Panc1 (cell line): ENCODE data around the gene TTC16. TPM values are rescaled to one million over a fixed set of nuclear protein-coding genes. Genes with fewer than 3 reads are reported as not detected.

ENCODE experiments used
- ATAC-seq: fragments of 200-7000 bp; cut with Tn5 transposase; 2 replicates; pipeline ENCODE4 v1.9.1; 2020; ENCODE audit warnings: mild to moderate bottlenecking, moderate library complexity
- BruUV-seq: library from RNA; stranded (reverse); fragments of 400-500 nt; replicated peaks from 2 replicates; lab custom pipeline; 2021; lab: Mats Ljungman, UMichigan
- CTCF ChIA-PET: fragments of 300-600 bp; sonication (Branson Sonifier 250); formaldehyde crosslinking; loops from one replicate; lab custom pipeline; 2022; ENCODE audit warnings: antibody characterized with exemption; lab: Charles Lee
- POLR2A ChIA-PET: fragments of 300-600 bp; sonication (Branson Sonifier 250); formaldehyde crosslinking; loops from one replicate; lab custom pipeline; 2022; ENCODE audit warnings: antibody characterized with exemption; lab: Charles Lee
- DNase-seq: peaks from one replicate; pipeline ENCODE4 v3.0.0-alpha.2; 2010; ENCODE audit warnings: low read depth, low spot score
- H3K27ac ChIP-seq: 2 replicates; pipeline ENCODE4 v1.5.1; 2011; ENCODE audit warnings: mild to moderate bottlenecking, low read length, inconsistent platforms
- H3K27me3 ChIP-seq: fragments of 200-500 bp; sonication (Bioruptor generic); 2 replicates; pipeline ENCODE4 v1.6.0; 2014; ENCODE audit warnings: low read length, inconsistent platforms; ENCODE audit not compliant: control insufficient read depth, insufficient read depth
- H3K36me3 ChIP-seq: fragments of 200-500 bp; sonication (Bioruptor generic); 2 replicates; pipeline ENCODE4 v1.5.1; 2014; ENCODE audit warnings: inconsistent platforms, mild to moderate bottlenecking, low read length, moderate library complexity; ENCODE audit not compliant: control insufficient read depth, insufficient read depth
- H3K4me1 ChIP-seq: 2 replicates; pipeline ENCODE4 v1.5.1; 2011; ENCODE audit warnings: inconsistent platforms, mild to moderate bottlenecking, low read length, moderate library complexity; ENCODE audit not compliant: control insufficient read depth, insufficient read depth
- H3K4me3 ChIP-seq, 2 experiments: 2 replicates each; pipeline ENCODE4 v1.5.1; 2011 to 2012; ENCODE audit warnings: low read depth in 2 of 2, low read length in 2 of 2, mild to moderate bottlenecking in 2 of 2, inconsistent platforms in 1 of 2, moderate library complexity in 1 of 2
- H3K9me3 ChIP-seq: fragments of 200-500 bp; sonication (Bioruptor generic); 2 replicates; pipeline ENCODE4 v1.5.1; 2014; ENCODE audit warnings: low read depth, mild to moderate bottlenecking, inconsistent platforms, low read length, moderate library complexity; ENCODE audit not compliant: control insufficient read depth, insufficient read depth
- CTCF ChIP-seq: fragments of 450-650 bp; IDR thresholded peaks from 2 replicates; pipeline ENCODE4 v1.5.1; 2017; ENCODE audit warnings: mild to moderate bottlenecking
- POLR2AphosphoS5 ChIP-seq: IDR thresholded peaks from 2 replicates; pipeline ENCODE4 v1.6.1; 2012; ENCODE audit warnings: mild to moderate bottlenecking, low read depth, low read length, moderate library complexity
- SIN3A ChIP-seq: IDR thresholded peaks from 2 replicates; pipeline ENCODE4 v1.6.1; 2012; ENCODE audit warnings: low read depth, mild to moderate bottlenecking, low read length, moderate library complexity, borderline replicate concordance; ENCODE audit not compliant: insufficient read depth
- TCF7L2 ChIP-seq: IDR thresholded peaks from 2 replicates; pipeline ENCODE4 v1.6.1; 2011; ENCODE audit warnings: mild to moderate bottlenecking, low read depth, low read length, inconsistent platforms
- in situ Hi-C: cut with HindIII; loops from 2 replicates; pipeline ENCODE4 v1.10.0; 2016; ENCODE audit warnings: low sequenced_read_pairs, low pct_unique_long_range_greater_than_20kb
- intact Hi-C: fragments of 100-400 bp; cut with micrococcal nuclease; formaldehyde crosslinking; loops from one replicate; pipeline ENCODE4 v1.10.0; 2022; ENCODE audit not compliant: unreplicated experiment
- total RNA-seq: library from RNA; stranded (reverse); gene quantifications from one replicate; pipeline ENCODE4 v1.2.1, GENCODE V29; 2021; ENCODE audit not compliant: unreplicated experiment
- TF ChIP-seq, protein P1 (sequence below), 2 experiments: IDR thresholded peaks; 2 replicates each; pipeline ENCODE4 v1.6.1; 2011 to 2012; ENCODE audit warnings: low read depth in 2 of 2, control low read depth in 1 of 2, low read length in 1 of 2, mild to moderate bottlenecking in 1 of 2, moderate library complexity in 1 of 2; ENCODE audit not compliant: insufficient read depth in 1 of 2

The TTC16 gene
- total RNA-seq, 1 experiment from 2014 or later = 0.05 TPM

- ChIA-PET POLR2A (interaction anchor here (0.5 to 1.0 kb wide), 2 partner anchors 12 to 20 kb away, joined by 3 to 6 read pairs; no protein-coding TSS in a partner anchor), CTCF (no interaction called here)
- Histone ChIP-seq H3K27me3 (no peaks in the 10 kb centered on the region), H3K9me3 (no peaks in the 10 kb centered on the region), H3K36me3 (peaks cover 3% of the 10 kb centered on the region; the same call in 1 of the 2 replicates), H3K4me1 (peaks cover 11% of the 10 kb centered on the region), H3K27ac (no peak overlapping the region), H3K4me3 (no peak overlapping the region)
- BruUV-seq = no TSS peak
- ATAC-seq = no peak
- TF ChIP-seq, protein P1, sequence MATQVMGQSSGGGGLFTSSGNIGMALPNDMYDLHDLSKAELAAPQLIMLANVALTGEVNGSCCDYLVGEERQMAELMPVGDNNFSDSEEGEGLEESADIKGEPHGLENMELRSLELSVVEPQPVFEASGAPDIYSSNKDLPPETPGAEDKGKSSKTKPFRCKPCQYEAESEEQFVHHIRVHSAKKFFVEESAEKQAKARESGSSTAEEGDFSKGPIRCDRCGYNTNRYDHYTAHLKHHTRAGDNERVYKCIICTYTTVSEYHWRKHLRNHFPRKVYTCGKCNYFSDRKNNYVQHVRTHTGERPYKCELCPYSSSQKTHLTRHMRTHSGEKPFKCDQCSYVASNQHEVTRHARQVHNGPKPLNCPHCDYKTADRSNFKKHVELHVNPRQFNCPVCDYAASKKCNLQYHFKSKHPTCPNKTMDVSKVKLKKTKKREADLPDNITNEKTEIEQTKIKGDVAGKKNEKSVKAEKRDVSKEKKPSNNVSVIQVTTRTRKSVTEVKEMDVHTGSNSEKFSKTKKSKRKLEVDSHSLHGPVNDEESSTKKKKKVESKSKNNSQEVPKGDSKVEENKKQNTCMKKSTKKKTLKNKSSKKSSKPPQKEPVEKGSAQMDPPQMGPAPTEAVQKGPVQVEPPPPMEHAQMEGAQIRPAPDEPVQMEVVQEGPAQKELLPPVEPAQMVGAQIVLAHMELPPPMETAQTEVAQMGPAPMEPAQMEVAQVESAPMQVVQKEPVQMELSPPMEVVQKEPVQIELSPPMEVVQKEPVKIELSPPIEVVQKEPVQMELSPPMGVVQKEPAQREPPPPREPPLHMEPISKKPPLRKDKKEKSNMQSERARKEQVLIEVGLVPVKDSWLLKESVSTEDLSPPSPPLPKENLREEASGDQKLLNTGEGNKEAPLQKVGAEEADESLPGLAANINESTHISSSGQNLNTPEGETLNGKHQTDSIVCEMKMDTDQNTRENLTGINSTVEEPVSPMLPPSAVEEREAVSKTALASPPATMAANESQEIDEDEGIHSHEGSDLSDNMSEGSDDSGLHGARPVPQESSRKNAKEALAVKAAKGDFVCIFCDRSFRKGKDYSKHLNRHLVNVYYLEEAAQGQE (IDR thresholded peaks at IDR 0.05; ENCODE audit: insufficient read depth in 1 of 2, low read depth in 2 of 2, low read length in 1 of 2) = no peak
- no peak for DNase-seq
- intact Hi-C loops = no loop called here
- in situ Hi-C loops = no loop called here
Measured at GRCh38 chr9:127712371-127712770, 3.5 kb upstream of the TTC16 start.

GRCh38 chr9:127712867-127713266, 3.0 kb upstream of the TTC16 start:
- BruUV-seq = no TSS peak
- no peak for TF ChIP-seq SIN3A
- TF ChIP-seq, protein P1 (IDR thresholded peaks at IDR 0.05; ENCODE audit: insufficient read depth in 1 of 2, low read depth in 2 of 2, low read length in 1 of 2) = no peak
- no peak for TF ChIP-seq CTCF
- TF ChIP-seq POLR2AphosphoS5 = no peak
- TF ChIP-seq TCF7L2 = no peak
- intact Hi-C loops = no loop called here

More at GRCh38 chr9:127712867-127713266, 3.0 kb upstream of the TTC16 start:
- H3K4me3 ChIP-seq = no peak overlapping the region
- ATAC-seq (no peak), DNase-seq (no peak)
- H3K27ac ChIP-seq = no peak overlapping the region
- H3K4me1 ChIP-seq = peaks cover 11% of the 10 kb centered on the region
- H3K36me3 ChIP-seq = peaks cover 3% of the 10 kb centered on the region; the same call in 1 of the 2 replicates
- no peaks in the 10 kb centered on the region for H3K27me3 ChIP-seq
- CTCF ChIA-PET = no interaction called here
- POLR2A ChIA-PET = interaction anchor here (0.5 kb wide), 1 partner anchor 20 kb away, joined by 6 read pairs; no protein-coding TSS in a partner anchor
- H3K9me3 ChIP-seq = no peaks in the 10 kb centered on the region
- in situ Hi-C loops = no loop called here
